PC-9 (cell line): ENCODE data around the gene MACROH2A1.

Source experiments
- CTCF ChIP-seq: fragments of 200-600 bp; sonication (generic); conservative IDR thresholded peaks from 2 replicates; pipeline ENCODE4 v1.6.1; 2017; ENCODE audit warnings: mixed run types, antibody characterized with exemption, mild to moderate bottlenecking, moderate library complexity
- EZH2 ChIP-seq: fragments of 200-600 bp; sonication (generic); IDR thresholded peaks from 2 replicates; pipeline ENCODE4 v1.8.0; 2017; ENCODE audit warnings: antibody characterized with exemption, low read depth

- TF ChIP-seq CTCF (no peak), EZH2 (no peak)
Measured at GRCh38 chr5:135296900-135297816, 101.9 kb downstream of the MACROH2A1 start.
